GM12891 (cell line): ENCODE data around the gene MIPOL1.

Source experiments
- POLR2A ChIP-seq: IDR thresholded peaks from 2 replicates; pipeline ENCODE4 v1.6.1; 2011; ENCODE audit warnings: low read depth, low read length, control low read depth
- POLR2AphosphoS5 ChIP-seq: IDR thresholded peaks from 2 replicates; pipeline ENCODE4 v1.6.1; 2011; ENCODE audit warnings: low read depth, low read length, control low read depth
- TAF1 ChIP-seq: IDR thresholded peaks from 2 replicates; pipeline ENCODE4 v1.6.1; 2011; ENCODE audit warnings: low read depth, low read length, control low read depth

DNA sequence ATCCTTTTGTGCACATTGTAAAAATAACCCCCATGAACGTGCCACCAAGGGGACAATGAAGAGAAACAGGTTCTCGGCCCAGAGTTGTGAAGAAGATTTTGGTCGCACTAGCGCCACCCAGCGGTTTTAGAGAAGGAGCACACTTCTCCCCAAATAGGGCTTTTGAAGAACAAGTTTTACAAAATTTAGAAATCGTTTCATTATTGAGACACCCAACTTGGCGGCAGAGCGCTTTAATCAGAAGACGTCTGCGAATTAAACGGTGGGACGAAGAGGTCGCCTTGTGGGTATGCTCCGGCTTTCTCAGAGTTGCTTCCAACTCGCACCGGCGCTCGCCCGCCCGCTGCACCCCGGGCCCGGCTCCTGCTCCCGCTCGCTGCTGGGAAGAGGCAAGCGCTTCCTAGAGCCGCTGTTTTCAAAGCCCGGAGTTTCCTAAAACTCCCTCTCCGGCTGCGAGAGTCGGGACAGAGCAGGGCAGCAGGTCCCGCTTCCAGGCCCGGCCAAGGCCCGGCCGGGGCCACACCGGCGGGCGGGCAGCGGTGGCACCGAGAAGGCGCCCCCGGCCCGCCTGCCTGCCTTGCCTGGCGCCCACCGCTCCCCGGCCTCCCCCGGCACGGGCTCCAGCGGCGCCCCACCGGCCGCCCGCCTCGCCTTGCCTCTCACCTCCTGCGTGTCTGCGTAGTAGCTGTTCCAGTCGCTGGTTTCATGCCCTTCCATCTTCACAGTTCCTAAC is 396.7 kb downstream of the MIPOL1 start:
- TF ChIP-seq POLR2AphosphoS5 (no peak), POLR2A (no peak), TAF1 (no peak)
